A549 (cell line): Measurements from ENCODE around the gene TUT7.

Source experiments
- FOSL2 ChIP-seq, 2 experiments: fragments of 450-650 bp in 1 of 2; fragments of >200 bp in 1 of 2; sonication (Bioruptor Twin) in 1 of 2; formaldehyde crosslinking; IDR thresholded peaks; 2 replicates each; pipeline versions ENCODE4 v1.5.0 to v1.6.1; 2016 to 2020; ENCODE audit warnings: mild to moderate bottlenecking in 1 of 2, moderate library complexity in 1 of 2
- POLR2A ChIP-seq: IDR thresholded peaks from 2 replicates; pipeline ENCODE4 v1.6.1; 2012; ENCODE audit warnings: mild to moderate bottlenecking, low read length
- SREBF2 ChIP-seq: fragments of 450-650 bp; IDR thresholded peaks from 2 replicates; pipeline ENCODE4 v1.6.1; 2014; ENCODE audit warnings: mild to moderate bottlenecking, moderate library complexity
- USF2 ChIP-seq: fragments of 450-650 bp; IDR thresholded peaks from 2 replicates; pipeline ENCODE4 v1.6.1; 2014; ENCODE audit warnings: antibody characterized with exemption
- ZSCAN20 ChIP-seq: fragments of 250-450 bp; sonication (Bioruptor Pico); IDR thresholded peaks from 2 replicates; pipeline ENCODE4 v1.8.0; 2022; ENCODE audit warnings: mild to moderate bottlenecking, moderate library complexity

DNA sequence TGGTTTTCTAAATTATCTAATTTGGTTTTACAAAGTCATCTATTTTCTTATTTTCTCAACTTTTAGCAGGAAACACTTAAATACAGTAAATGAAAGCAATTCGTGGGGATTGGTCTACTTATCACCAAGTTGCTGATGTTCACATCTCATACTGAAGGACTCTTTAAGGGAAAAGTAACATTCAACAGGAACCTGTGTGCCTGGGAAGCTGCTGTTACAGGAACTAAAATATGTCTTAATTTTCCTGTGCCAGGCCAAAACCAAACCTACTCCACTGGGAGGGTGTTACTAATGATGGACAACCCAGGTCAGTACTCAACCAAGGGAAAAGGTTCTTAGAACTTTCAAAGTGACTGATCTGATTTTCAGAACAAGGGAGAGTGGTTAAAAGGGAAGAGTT lies 77.1 kb downstream of the TUT7 start:
- TF ChIP-seq USF2: no peak
- TF ChIP-seq SREBF2: no peak
- no peak for TF ChIP-seq ZSCAN20 (CRISPR knock-in tag)
- TF ChIP-seq POLR2A: no peak
- no peak for TF ChIP-seq FOSL2 (IDR thresholded peaks at IDR 0.05)
- no peak for TF ChIP-seq FOSL2 (CRISPR knock-in tag; IDR thresholded peaks at IDR 0.05)
